ENCODE data around the gene NFX1. TPM values are rescaled to one million over a fixed set of nuclear protein-coding genes. Genes with fewer than 3 reads are reported as not detected.

Gene NFX1
- total and polyA plus RNA-seq, 10 of the 15 experiments (the other 5 are each of a cell fraction or from before 2014, with no cell fraction given), result 11.9 to 45.1 (median 36.1) TPM

- TF ChIP-seq, protein P1, sequence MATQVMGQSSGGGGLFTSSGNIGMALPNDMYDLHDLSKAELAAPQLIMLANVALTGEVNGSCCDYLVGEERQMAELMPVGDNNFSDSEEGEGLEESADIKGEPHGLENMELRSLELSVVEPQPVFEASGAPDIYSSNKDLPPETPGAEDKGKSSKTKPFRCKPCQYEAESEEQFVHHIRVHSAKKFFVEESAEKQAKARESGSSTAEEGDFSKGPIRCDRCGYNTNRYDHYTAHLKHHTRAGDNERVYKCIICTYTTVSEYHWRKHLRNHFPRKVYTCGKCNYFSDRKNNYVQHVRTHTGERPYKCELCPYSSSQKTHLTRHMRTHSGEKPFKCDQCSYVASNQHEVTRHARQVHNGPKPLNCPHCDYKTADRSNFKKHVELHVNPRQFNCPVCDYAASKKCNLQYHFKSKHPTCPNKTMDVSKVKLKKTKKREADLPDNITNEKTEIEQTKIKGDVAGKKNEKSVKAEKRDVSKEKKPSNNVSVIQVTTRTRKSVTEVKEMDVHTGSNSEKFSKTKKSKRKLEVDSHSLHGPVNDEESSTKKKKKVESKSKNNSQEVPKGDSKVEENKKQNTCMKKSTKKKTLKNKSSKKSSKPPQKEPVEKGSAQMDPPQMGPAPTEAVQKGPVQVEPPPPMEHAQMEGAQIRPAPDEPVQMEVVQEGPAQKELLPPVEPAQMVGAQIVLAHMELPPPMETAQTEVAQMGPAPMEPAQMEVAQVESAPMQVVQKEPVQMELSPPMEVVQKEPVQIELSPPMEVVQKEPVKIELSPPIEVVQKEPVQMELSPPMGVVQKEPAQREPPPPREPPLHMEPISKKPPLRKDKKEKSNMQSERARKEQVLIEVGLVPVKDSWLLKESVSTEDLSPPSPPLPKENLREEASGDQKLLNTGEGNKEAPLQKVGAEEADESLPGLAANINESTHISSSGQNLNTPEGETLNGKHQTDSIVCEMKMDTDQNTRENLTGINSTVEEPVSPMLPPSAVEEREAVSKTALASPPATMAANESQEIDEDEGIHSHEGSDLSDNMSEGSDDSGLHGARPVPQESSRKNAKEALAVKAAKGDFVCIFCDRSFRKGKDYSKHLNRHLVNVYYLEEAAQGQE (IDR thresholded peaks at IDR 0.05; ENCODE audit: low read depth, low read length), result no peak
- no peak for TF ChIP-seq ZNF274 (IDR thresholded peaks at IDR 0.05; ENCODE audit: insufficient read depth, insufficient read length)
- TF ChIP-seq MTA3 (IDR thresholded peaks at IDR 0.05; ENCODE audit: borderline replicate concordance, low read length), result no peak
- TF ChIP-seq ZNF622 (IDR thresholded peaks at IDR 0.05), result no peak
- TF ChIP-seq IKZF1 (conservative IDR thresholded peaks at IDR 0.05), result no peak
- no peak for TF ChIP-seq PBX3 (IDR thresholded peaks at IDR 0.05; ENCODE audit: insufficient replicate concordance, low read depth, low read length)
- TF ChIP-seq PML (IDR thresholded peaks at IDR 0.05; ENCODE audit: low read length), result no peak
- no peak for TF ChIP-seq HDGF (IDR thresholded peaks at IDR 0.05)
- TF ChIP-seq, protein P2, sequence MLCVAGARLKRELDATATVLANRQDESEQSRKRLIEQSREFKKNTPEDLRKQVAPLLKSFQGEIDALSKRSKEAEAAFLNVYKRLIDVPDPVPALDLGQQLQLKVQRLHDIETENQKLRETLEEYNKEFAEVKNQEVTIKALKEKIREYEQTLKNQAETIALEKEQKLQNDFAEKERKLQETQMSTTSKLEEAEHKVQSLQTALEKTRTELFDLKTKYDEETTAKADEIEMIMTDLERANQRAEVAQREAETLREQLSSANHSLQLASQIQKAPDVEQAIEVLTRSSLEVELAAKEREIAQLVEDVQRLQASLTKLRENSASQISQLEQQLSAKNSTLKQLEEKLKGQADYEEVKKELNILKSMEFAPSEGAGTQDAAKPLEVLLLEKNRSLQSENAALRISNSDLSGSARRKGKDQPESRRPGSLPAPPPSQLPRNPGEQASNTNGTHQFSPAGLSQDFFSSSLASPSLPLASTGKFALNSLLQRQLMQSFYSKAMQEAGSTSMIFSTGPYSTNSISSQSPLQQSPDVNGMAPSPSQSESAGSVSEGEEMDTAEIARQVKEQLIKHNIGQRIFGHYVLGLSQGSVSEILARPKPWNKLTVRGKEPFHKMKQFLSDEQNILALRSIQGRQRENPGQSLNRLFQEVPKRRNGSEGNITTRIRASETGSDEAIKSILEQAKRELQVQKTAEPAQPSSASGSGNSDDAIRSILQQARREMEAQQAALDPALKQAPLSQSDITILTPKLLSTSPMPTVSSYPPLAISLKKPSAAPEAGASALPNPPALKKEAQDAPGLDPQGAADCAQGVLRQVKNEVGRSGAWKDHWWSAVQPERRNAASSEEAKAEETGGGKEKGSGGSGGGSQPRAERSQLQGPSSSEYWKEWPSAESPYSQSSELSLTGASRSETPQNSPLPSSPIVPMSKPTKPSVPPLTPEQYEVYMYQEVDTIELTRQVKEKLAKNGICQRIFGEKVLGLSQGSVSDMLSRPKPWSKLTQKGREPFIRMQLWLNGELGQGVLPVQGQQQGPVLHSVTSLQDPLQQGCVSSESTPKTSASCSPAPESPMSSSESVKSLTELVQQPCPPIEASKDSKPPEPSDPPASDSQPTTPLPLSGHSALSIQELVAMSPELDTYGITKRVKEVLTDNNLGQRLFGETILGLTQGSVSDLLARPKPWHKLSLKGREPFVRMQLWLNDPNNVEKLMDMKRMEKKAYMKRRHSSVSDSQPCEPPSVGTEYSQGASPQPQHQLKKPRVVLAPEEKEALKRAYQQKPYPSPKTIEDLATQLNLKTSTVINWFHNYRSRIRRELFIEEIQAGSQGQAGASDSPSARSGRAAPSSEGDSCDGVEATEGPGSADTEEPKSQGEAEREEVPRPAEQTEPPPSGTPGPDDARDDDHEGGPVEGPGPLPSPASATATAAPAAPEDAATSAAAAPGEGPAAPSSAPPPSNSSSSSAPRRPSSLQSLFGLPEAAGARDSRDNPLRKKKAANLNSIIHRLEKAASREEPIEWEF (IDR thresholded peaks at IDR 0.05; ENCODE audit: insufficient replicate concordance, low read depth, low read length), result no peak
- TF ChIP-seq CBFB (IDR thresholded peaks at IDR 0.05; ENCODE audit: low read depth), result no peak
- no peak for TF ChIP-seq NR2C2 (IDR thresholded peaks at IDR 0.05; ENCODE audit: borderline replicate concordance, control insufficient read depth, insufficient read length, low read depth)
- no peak for TF ChIP-seq KDM1A (IDR thresholded peaks at IDR 0.05; ENCODE audit: borderline replicate concordance)
- no peak for TF ChIP-seq MEF2B (IDR thresholded peaks at IDR 0.05; ENCODE audit: partially characterized antibody, poor library complexity, severe bottlenecking)
- TF ChIP-seq ZZZ3 (IDR thresholded peaks at IDR 0.05; ENCODE audit: control insufficient read depth, insufficient read length, low read depth), result no peak
- 94% methylated on average over 4 of the region's 4 CpGs for WGBS (ENCODE audit: insufficient coverage, insufficient replicate concordance, low lambda C conversion rate, missing lambda C conversion rate)
- Histone ChIP-seq H3K36me3 (ENCODE audit: control insufficient read depth in 2 of 2, insufficient read depth in 2 of 2, low read length in 1 of 2) (peaks cover 11 to 22% of the 10 kb centered on the region in 2 experiments), H3K9ac (ENCODE audit: control insufficient read depth, insufficient read depth, low read length) (no peak overlapping the region), H3K79me2 (ENCODE audit: control insufficient read depth, insufficient read depth, low read length) (no peaks in the 10 kb centered on the region), H3K4me2 (ENCODE audit: control insufficient read depth, insufficient read depth) (no peak overlapping the region), H3K4me1 (ENCODE audit: control insufficient read depth, insufficient read depth, low read length) (no peaks in the 10 kb centered on the region), H3K27me3 (replicated peaks in 1 of 2; ENCODE audit: control insufficient read depth in 2 of 2, insufficient read depth in 2 of 2, low read length in 1 of 2) (no peaks in the 10 kb centered on the region), H2AFZ (ENCODE audit: control insufficient read depth, low read depth, low read length) (no peak overlapping the region), H3K4me3 (no peak overlapping the region), H4K20me1 (ENCODE audit: control insufficient read depth, insufficient read depth) (no peaks in the 10 kb centered on the region), H3K9me3 (replicated peaks; ENCODE audit: control insufficient read depth, insufficient read depth, low read length) (no peaks in the 10 kb centered on the region), H3K27ac (ENCODE audit: control insufficient read depth, insufficient read depth) (no peak overlapping the region)
- POLR2A ChIA-PET, result interaction anchor here (0.5 kb wide), 1 partner anchor 115 kb away, joined by 4 read pairs; no protein-coding TSS in a partner anchor
- DNase-seq (ENCODE audit: low read depth, low spot score) (no peak), ATAC-seq (no peak), FAIRE-seq (no peak)
- RAD21 ChIA-PET (ENCODE audit: unreplicated experiment), result interaction anchor here (1.3 to 3.9 kb wide), 4 partner anchors 28 to 94 kb away, joined by 3 to 28 read pairs (median 4); partner anchors contain the start of gene NFX1
- intact Hi-C loops (cut with micrococcal nuclease; ENCODE audit: unreplicated experiment) (no loop called here), in situ Hi-C loops (cut with MboI) (no loop called here)
- SMC1A ChIA-PET (ENCODE audit: uncharacterized antibody, unreplicated experiment), result interaction anchor here (1.1 to 2.5 kb wide), 4 partner anchors 86 to 101 kb away, joined by 4 to 10 read pairs (median 4); partner anchors contain the start of gene NOL6
- no TSS peak for BruUV-seq (replicated peaks)
- CTCF ChIA-PET, result interaction anchor here (0.6 to 5.7 kb wide), 9 partner anchors 8 to 100 kb away, joined by 3 to 62 read pairs (median 5); partner anchors contain the start of gene NOL6
These were observed 82.6 kb downstream of the NFX1 start for GRCh38 chr9:33372900-33373299.

Measured in GM12878 (cell line).